Thymus (tissue), 14 donors: Measurements from ENCODE around the gene SLC34A1. TPM values are rescaled to one million over a fixed set of nuclear protein-coding genes. Genes with fewer than 3 reads are reported as not detected.

Experiments
- DNase-seq, 9 donors: peaks; one replicate each; pipeline ENCODE4 v3.0.0-alpha.2; 2013; ENCODE audit warnings: low spot score in 9 of 9, low read depth in 6 of 9, missing footprints in 1 of 9
- H3K27ac ChIP-seq, 2 donors: one replicate each; pipeline ENCODE4 v1.5.1; 2013; ENCODE audit warnings: control low read depth in 1 of 2, low read depth in 1 of 2, low read length in 1 of 2, mild to moderate bottlenecking in 1 of 2, moderate library complexity in 1 of 2
- H3K27me3 ChIP-seq, 2 donors: one replicate each; pipeline ENCODE4 v1.5.1; 2013; ENCODE audit warnings: low read length in 1 of 2; ENCODE audit not compliant: control insufficient read depth in 2 of 2, insufficient read depth in 1 of 2
- H3K36me3 ChIP-seq, 2 donors: one replicate each; pipeline ENCODE4 v1.5.1; 2013; ENCODE audit warnings: low read length in 1 of 2, mild to moderate bottlenecking in 1 of 2, moderate library complexity in 1 of 2; ENCODE audit not compliant: control insufficient read depth in 2 of 2, insufficient read depth in 2 of 2
- H3K4me1 ChIP-seq, 2 donors: one replicate each; pipeline ENCODE4 v1.5.1; 2013; ENCODE audit warnings: low read length in 2 of 2; ENCODE audit not compliant: control insufficient read depth in 2 of 2, insufficient read depth in 2 of 2
- H3K4me3 ChIP-seq, 2 donors: one replicate each; pipeline ENCODE4 v1.5.1; 2013; ENCODE audit warnings: low read length in 2 of 2, control low read depth in 1 of 2, mild to moderate bottlenecking in 1 of 2
- H3K9me3 ChIP-seq, 2 donors: one replicate each; pipeline ENCODE4 v1.5.1; 2013; ENCODE audit warnings: low read length in 1 of 2, mild to moderate bottlenecking in 1 of 2; ENCODE audit not compliant: control insufficient read depth in 2 of 2, insufficient read depth in 1 of 2
- WGBS: extraction: QIAGEN DNeasy Blood & Tissue Kit; methylation state at CpG from one replicate; pipeline ENCODE4 v1.1.7; 2013; 5-methylcytosine and 5-hydroxymethylcytosine counted together
- long read RNA-seq, 10 donors: transcript quantifications; one replicate each; lab custom pipeline, GENCODE V29; 2026
- polyA plus RNA-seq: library from polyadenylated mRNA; stranded (reverse); fragments of 200-250 nt; gene quantifications from one replicate; pipeline ENCODE4 v1.2.3, GENCODE V29; 2013
- total RNA-seq: library from RNA; stranded (reverse); fragments of 120-200 nt; gene quantifications from one replicate; pipeline ENCODE4 v1.2.4, GENCODE V29; 2013
- donor health status: healthy.

SLC34A1 gene
- total RNA-seq (0.05 TPM), polyA plus RNA-seq (0.02 TPM)
- long read RNA-seq, donor 1, result 0 reads
- long read RNA-seq, donor 2, result 0 reads
- long read RNA-seq, donor 3, partial matches to known transcripts, result 0 of 1 reads
- long read RNA-seq, donor 3, other reads (novel, unspliced or antisense), result 0 of 1 reads
- long read RNA-seq, donor 4, result 0 reads
- long read RNA-seq, donor 5, transcript SLC34A1-201 (13 exons, 2,573 nt), result major isoform, 13 of 14 reads
- long read RNA-seq, donor 5, partial matches to known transcripts, result 0 of 14 reads
- long read RNA-seq, donor 5, other reads (novel, unspliced or antisense), result 0 of 14 reads
- long read RNA-seq, donor 6, result 0 reads
- long read RNA-seq, donor 7, result 0 reads
- long read RNA-seq, donor 8, result 0 reads
- long read RNA-seq, donor 9, result 0 reads
- long read RNA-seq, donor 10, result 0 reads

GRCh38 chr5:177384134-177384533 lies at the start of gene SLC34A1:
Gene SLC34A1, plus strand, starts transcription at chr5:177384434. Its CDS starts 1,308 bp downstream, at chr5:177385742.
- Histone ChIP-seq H3K4me3 (no peak within 1 kb of the TSS), H3K4me1 (peaks cover 2 to 21% of the 10 kb centered on the region in 2 donors), H3K36me3 (no peaks in the 10 kb centered on the region), H3K27me3 (peaks cover 0 to 5% of the 10 kb centered on the region in 2 donors), H3K9me3 (peaks cover 0 to 6% of the 10 kb centered on the region in 2 donors), H3K27ac (no peak within 1 kb of the TSS)
- no peak for DNase-seq
- 93% methylated on average over 4 of the region's 4 CpGs for WGBS

- Histone ChIP-seq H3K9me3 (peaks cover 1 to 4% of the 10 kb centered on the region in 2 donors), H3K4me3 (no peak overlapping the region), H3K36me3 (peaks cover 88 to 95% of the 10 kb centered on the region in 2 donors), H3K27ac (no peak overlapping the region), H3K27me3 (no peaks in the 10 kb centered on the region), H3K4me1 (peaks cover 0 to 14% of the 10 kb centered on the region in 2 donors)
- WGBS, result 98% methylated on average over 21 of the region's 21 CpGs
- no peak for DNase-seq
These were observed 49.2 kb upstream of the SLC34A1 start for GRCh38 chr5:177334781-177335700.

GRCh38 chr5:177335701-177336065 lies 48.6 kb upstream of the SLC34A1 start:
- no peak for DNase-seq
- H3K9me3 ChIP-seq, result peaks cover 1 to 4% of the 10 kb centered on the region in 2 donors
- H3K27ac ChIP-seq, result no peak overlapping the region
- H3K4me3 ChIP-seq, result no peak overlapping the region
- peaks cover 81 to 93% of the 10 kb centered on the region in 2 donors for H3K36me3 ChIP-seq
- WGBS, result 97% methylated on average over 7 of the region's 7 CpGs
- H3K27me3 ChIP-seq, result no peaks in the 10 kb centered on the region
- peaks cover 0 to 11% of the 10 kb centered on the region in 2 donors for H3K4me1 ChIP-seq

GRCh38 chr5:177336112-177336511 lies 48.1 kb upstream of the SLC34A1 start:
- Histone ChIP-seq H3K4me3 (no peak overlapping the region), H3K4me1 (peaks cover 0 to 11% of the 10 kb centered on the region in 2 donors), H3K27me3 (no peaks in the 10 kb centered on the region), H3K36me3 (peaks cover 77 to 89% of the 10 kb centered on the region in 2 donors), H3K9me3 (peaks cover 1 to 4% of the 10 kb centered on the region in 2 donors), H3K27ac (no peak overlapping the region)
- peak in 1 of 9 donors; percentile 47 for DNase-seq
- WGBS, result 74% methylated on average over 12 of the region's 12 CpGs

- Histone ChIP-seq H3K36me3 (peaks cover 77 to 81% of the 10 kb centered on the region in 2 donors), H3K4me3 (no peak overlapping the region), H3K27me3 (no peaks in the 10 kb centered on the region), H3K9me3 (peaks cover 1 to 4% of the 10 kb centered on the region in 2 donors), H3K27ac (no peak overlapping the region), H3K4me1 (peaks cover 0 to 6% of the 10 kb centered on the region in 2 donors)
- 98% methylated on average over 36 of the region's 36 CpGs for WGBS
- DNase-seq, result no peak
These were observed 47.4 kb upstream of the SLC34A1 start for GRCh38 chr5:177336603-177337494.

- H3K27ac ChIP-seq, result no peak overlapping the region
- H3K27me3 ChIP-seq, result no peaks in the 10 kb centered on the region
- H3K4me1 ChIP-seq, result no peaks in the 10 kb centered on the region
- H3K9me3 ChIP-seq, result peaks cover 1 to 4% of the 10 kb centered on the region in 2 donors
- no peak for DNase-seq
- WGBS, result 93% methylated on average over 22 of the region's 22 CpGs
- H3K36me3 ChIP-seq, result peaks cover 72 to 73% of the 10 kb centered on the region in 2 donors
- no peak overlapping the region for H3K4me3 ChIP-seq
These were observed 45.8 kb upstream of the SLC34A1 start for GRCh38 chr5:177338251-177339106.

- 91% methylated on average over 11 of the region's 11 CpGs for WGBS
- H3K36me3 ChIP-seq, result peaks cover 65 to 71% of the 10 kb centered on the region in 2 donors
These were observed 45.1 kb upstream of the SLC34A1 start for GRCh38 chr5:177339107-177339638.

More at GRCh38 chr5:177339107-177339638, 45.1 kb upstream of the SLC34A1 start:
- no peak overlapping the region for H3K4me3 ChIP-seq
- DNase-seq, result no peak
- no peaks in the 10 kb centered on the region for H3K4me1 ChIP-seq
- H3K9me3 ChIP-seq, result peaks cover 1 to 4% of the 10 kb centered on the region in 2 donors
- no peaks in the 10 kb centered on the region for H3K27me3 ChIP-seq
- H3K27ac ChIP-seq, result no peak overlapping the region
